Neural cell (in vitro differentiated cells): Measurements from ENCODE around the gene MRTFA. TPM values are rescaled to one million over a fixed set of nuclear protein-coding genes. Genes with fewer than 3 reads are reported as not detected.
"Not testable (repeated sequence)": the region's sequence is repeated elsewhere in the genome, so short reads cannot be mapped to it uniquely, and the experiment has no call there.

ENCODE experiments used
- H2AFZ ChIP-seq: fragments of 200-600, 300-800 bp; sonication (generic), shearing (Covaris generic); 2 replicates; pipeline ENCODE4 v1.6.0; 2014; ENCODE audit warnings: low read depth, mild to moderate bottlenecking, antibody characterized with exemption, low read length, moderate library complexity
- H3F3A ChIP-seq: fragments of 200-600 bp; shearing (Covaris generic); 2 replicates; pipeline ENCODE4 v1.6.1; 2016; ENCODE audit warnings: mild to moderate bottlenecking, moderate library complexity, mixed read lengths, antibody characterized with exemption, low read length; ENCODE audit not compliant: insufficient read depth, poor library complexity, severe bottlenecking
- H3K27ac ChIP-seq: fragments of 200-600, 300-800 bp; sonication (generic), shearing (Covaris generic); 2 replicates; pipeline ENCODE4 v1.5.1; 2014; ENCODE audit warnings: mild to moderate bottlenecking, low read length, moderate library complexity
- H3K27me3 ChIP-seq: fragments of 300-800, 200-600 bp; sonication (generic), shearing (Covaris generic); 2 replicates; pipeline ENCODE4 v1.6.0; 2014; ENCODE audit warnings: mild to moderate bottlenecking, low read depth, low read length, moderate library complexity; ENCODE audit not compliant: insufficient read depth
- H3K36me3 ChIP-seq: fragments of 300-800, 200-600 bp; sonication (generic), shearing (Covaris generic); 2 replicates; pipeline ENCODE4 v1.5.1; 2014; ENCODE audit warnings: mild to moderate bottlenecking, antibody characterized with exemption, low read length, moderate library complexity; ENCODE audit not compliant: insufficient read depth
- H3K4me2 ChIP-seq: fragments of 300-800, 200-600 bp; sonication (generic), shearing (Covaris generic); 2 replicates; pipeline ENCODE4 v1.6.0; 2014; ENCODE audit warnings: mild to moderate bottlenecking, low read length
- H3K4me3 ChIP-seq: fragments of 300-800, 200-600 bp; sonication (generic), shearing (Covaris generic); 2 replicates; pipeline ENCODE4 v1.5.1; 2014; ENCODE audit warnings: mild to moderate bottlenecking, low read length, moderate library complexity
- H3K79me2 ChIP-seq: fragments of 200-600 bp; shearing (Covaris generic); replicated peaks from 2 replicates; pipeline ENCODE4 v1.6.0; 2014; ENCODE audit warnings: mild to moderate bottlenecking, low read length, moderate library complexity; ENCODE audit not compliant: insufficient read depth
- H3K9ac ChIP-seq: fragments of 300-800, 200-600 bp; sonication (generic), shearing (Covaris generic); 2 replicates; pipeline ENCODE4 v1.6.1; 2016; ENCODE audit warnings: mild to moderate bottlenecking, low read length, mixed read lengths
- H3K9me2 ChIP-seq: fragments of 200-600 bp; shearing (Covaris generic); 2 replicates; pipeline ENCODE4 v1.6.1; 2016; ENCODE audit warnings: mild to moderate bottlenecking, low read length, mixed read lengths; ENCODE audit not compliant: insufficient read depth
- H3K9me3 ChIP-seq: fragments of 200-600, 300-800 bp; sonication (generic), shearing (Covaris generic); 2 replicates; pipeline ENCODE4 v1.6.1; 2016; ENCODE audit warnings: mild to moderate bottlenecking, mixed run types, low read length, moderate library complexity, mixed read lengths
- H4K20me1 ChIP-seq: fragments of 200-600 bp; shearing (Covaris generic); 2 replicates; pipeline ENCODE4 v1.6.1; 2016; ENCODE audit warnings: mild to moderate bottlenecking, mixed run types; ENCODE audit not compliant: insufficient read depth
- CTCF ChIP-seq: fragments of 450-650 bp; IDR thresholded peaks from 2 replicates; pipeline ENCODE4 v1.5.1; 2014; ENCODE audit warnings: antibody characterized with exemption, mild to moderate bottlenecking, moderate library complexity; ENCODE audit not compliant: poor library complexity, severe bottlenecking
- EP300 ChIP-seq: fragments of 450-650 bp; conservative IDR thresholded peaks from 2 replicates; pipeline ENCODE4 v1.6.1; 2014; ENCODE audit warnings: antibody characterized with exemption, mild to moderate bottlenecking, moderate library complexity; ENCODE audit not compliant: poor library complexity, severe bottlenecking
- EZH2 ChIP-seq: fragments of 200-600, 300-800 bp; shearing (Covaris generic), sonication (generic); IDR thresholded peaks from 2 replicates; pipeline ENCODE4 v1.6.1; 2014; ENCODE audit warnings: antibody characterized with exemption, low read length, borderline replicate concordance, mild to moderate bottlenecking; ENCODE audit not compliant: insufficient read depth, poor library complexity, severe bottlenecking
- MXI1 ChIP-seq: fragments of 450-650 bp; conservative IDR thresholded peaks from 2 replicates; pipeline ENCODE4 v1.6.1; 2014; ENCODE audit warnings: antibody characterized with exemption, mild to moderate bottlenecking; ENCODE audit not compliant: poor library complexity, severe bottlenecking
- POLR2AphosphoS5 ChIP-seq: IDR thresholded peaks from 2 replicates; pipeline ENCODE4 v1.6.1; 2012
- RAD21 ChIP-seq: fragments of 450-650 bp; conservative IDR thresholded peaks from 2 replicates; pipeline ENCODE4 v1.6.1; 2014; ENCODE audit warnings: antibody characterized with exemption, mild to moderate bottlenecking, moderate library complexity
- REST ChIP-seq: IDR thresholded peaks from 2 replicates; pipeline ENCODE4 v1.6.1; 2012; ENCODE audit warnings: borderline replicate concordance
- SMC3 ChIP-seq: fragments of 450-650 bp; conservative IDR thresholded peaks from 2 replicates; pipeline ENCODE4 v1.6.1; 2014; ENCODE audit warnings: antibody characterized with exemption, mild to moderate bottlenecking, moderate library complexity; ENCODE audit not compliant: poor library complexity
- TAF1 ChIP-seq: IDR thresholded peaks from 2 replicates; pipeline ENCODE4 v1.6.1; 2012; ENCODE audit warnings: low read depth
- polyA plus RNA-seq: library from polyadenylated mRNA; depleted of rRNA; stranded (reverse); fragments of >200 nt; gene quantifications from 2 replicates; pipeline ENCODE4 v1.2.3, GENCODE V29; 2014

The MRTFA gene
- polyA plus RNA-seq, 1 donor from 2014 or later, result 19.3 TPM

GRCh38 chr22:40540265-40540664 lies 96.3 kb downstream of the MRTFA start:
- Histone ChIP-seq H3K79me2 (peaks cover 7% of the 10 kb centered on the region), H3K27me3 (no peaks in the 10 kb centered on the region)

GRCh38 chr22:40536149-40536548 lies 100.4 kb downstream of the MRTFA start:
- not testable (repeated sequence) for H3K79me2 ChIP-seq, H3K36me3 ChIP-seq, H3K27ac ChIP-seq, H2AFZ ChIP-seq, H3K27me3 ChIP-seq, H3K4me2 ChIP-seq, H3F3A ChIP-seq, H3K9ac ChIP-seq, H3K9me2 ChIP-seq, H3K9me3 ChIP-seq, H3K4me3 ChIP-seq, H4K20me1 ChIP-seq

More at GRCh38 chr22:40540265-40540664, 96.3 kb downstream of the MRTFA start:
- no peaks in the 10 kb centered on the region for H4K20me1 ChIP-seq
- H3K36me3 ChIP-seq, result no peaks in the 10 kb centered on the region
- no peak overlapping the region for H3K4me3 ChIP-seq
- TF ChIP-seq POLR2AphosphoS5 (no peak), EZH2 (no peak), SMC3 (no peak)
- H3K9me3 ChIP-seq, result no peaks in the 10 kb centered on the region
- no peak overlapping the region for H3K9ac ChIP-seq
- no peaks in the 10 kb centered on the region for H3F3A ChIP-seq
- no peaks in the 10 kb centered on the region for H3K9me2 ChIP-seq
- H3K27ac ChIP-seq, result no peak overlapping the region
- H2AFZ ChIP-seq, result no peak overlapping the region
- no peak overlapping the region for H3K4me2 ChIP-seq

GRCh38 chr22:40535642-40536041 lies 100.9 kb downstream of the MRTFA start:
- Histone ChIP-seq H2AFZ (no peak overlapping the region), H3K9me2 (no peaks in the 10 kb centered on the region), H3K36me3 (no peaks in the 10 kb centered on the region), H3K4me2 (no peak overlapping the region), H3K4me3 (no peak overlapping the region), H3K27me3 (no peaks in the 10 kb centered on the region), H3F3A (no peaks in the 10 kb centered on the region), H4K20me1 (no peaks in the 10 kb centered on the region), H3K79me2 (peaks cover 4% of the 10 kb centered on the region), H3K27ac (no peak overlapping the region), H3K9ac (no peak overlapping the region), H3K9me3 (no peaks in the 10 kb centered on the region)
- TF ChIP-seq EP300, result no peak
- no peak for TF ChIP-seq RAD21
- TF ChIP-seq EZH2, result no peak
- TF ChIP-seq POLR2AphosphoS5, result no peak
- no peak for TF ChIP-seq SMC3
- no peak for TF ChIP-seq CTCF

- H2AFZ ChIP-seq, result no peak overlapping the region
- peaks cover 4% of the 10 kb centered on the region for H3K79me2 ChIP-seq
- H3K9ac ChIP-seq, result no peak overlapping the region
- H3K4me3 ChIP-seq, result no peak overlapping the region
- H3F3A ChIP-seq, result no peaks in the 10 kb centered on the region
- H3K9me3 ChIP-seq, result no peaks in the 10 kb centered on the region
- no peaks in the 10 kb centered on the region for H4K20me1 ChIP-seq
- no peaks in the 10 kb centered on the region for H3K36me3 ChIP-seq
- no peak for TF ChIP-seq REST
- TF ChIP-seq CTCF, result no peak
- TF ChIP-seq TAF1, result no peak
- no peak for TF ChIP-seq POLR2AphosphoS5
- TF ChIP-seq MXI1, result no peak
- H3K27ac ChIP-seq, result no peak overlapping the region
- no peaks in the 10 kb centered on the region for H3K9me2 ChIP-seq
- H3K4me2 ChIP-seq, result no peak overlapping the region
- H3K27me3 ChIP-seq, result no peaks in the 10 kb centered on the region
Measured at GRCh38 chr22:40535189-40535512, 101.4 kb downstream of the MRTFA start.
